Measurements from ENCODE around the gene ZNF155.

The ZNF155 gene

GRCh38 chr19:44003461-44004009, 19.5 kb downstream of the ZNF155 start:
- DNase-seq (ENCODE audit: extremely low read depth in 1 of 2, low read depth in 1 of 2): no peak

GRCh38 chr19:44005973-44006372, 22.0 kb downstream of the ZNF155 start:
- no peak for DNase-seq (ENCODE audit: extremely low read depth in 1 of 2, low read depth in 1 of 2)

- no peak for DNase-seq (ENCODE audit: extremely low read depth in 1 of 2, low read depth in 1 of 2)
Observed at GRCh38 chr19:44007473-44007872, 23.5 kb downstream of the ZNF155 start.

- no peak for DNase-seq (ENCODE audit: extremely low read depth in 1 of 2, low read depth in 1 of 2)
Observed at GRCh38 chr19:44010468-44010867, 26.5 kb downstream of the ZNF155 start.

GRCh38 chr19:44019498-44019897, 35.5 kb downstream of the ZNF155 start:
- no peak for DNase-seq (ENCODE audit: extremely low read depth in 1 of 2, low read depth in 1 of 2)

GRCh38 chr19:44021221-44021620, 37.2 kb downstream of the ZNF155 start:
- DNase-seq (ENCODE audit: extremely low read depth in 1 of 2, low read depth in 1 of 2): no peak

- no peak for DNase-seq (ENCODE audit: extremely low read depth in 1 of 2, low read depth in 1 of 2)
Observed at GRCh38 chr19:44024900-44025216, 40.9 kb downstream of the ZNF155 start.

- peak; percentile 50 to 68 for DNase-seq (ENCODE audit: extremely low read depth in 1 of 2, low read depth in 1 of 2)
Observed at GRCh38 chr19:44025217-44025936, 41.4 kb downstream of the ZNF155 start, which contains the start of gene ZNF222. Gene ZNF222, plus strand, starts transcription at chr19:44025379. Its CDS starts 58 bp downstream, at chr19:44025437.

- no peak for DNase-seq (ENCODE audit: extremely low read depth in 1 of 2, low read depth in 1 of 2)
Observed at GRCh38 chr19:44026622-44027021, 42.6 kb downstream of the ZNF155 start.

GRCh38 chr19:44032001-44032610, 48.1 kb downstream of the ZNF155 start:
- no peak for DNase-seq (ENCODE audit: extremely low read depth in 1 of 2, low read depth in 1 of 2)

- DNase-seq (ENCODE audit: extremely low read depth in 1 of 2, low read depth in 1 of 2): no peak
Observed at GRCh38 chr19:44042147-44042546, 58.2 kb downstream of the ZNF155 start.
